Endodermal cell (in vitro differentiated cells): ENCODE measurements around the gene RPIA. TPM values are rescaled to one million over a fixed set of nuclear protein-coding genes. Genes with fewer than 3 reads are reported as not detected.

Source experiments
- DNase-seq: peaks from one replicate; pipeline ENCODE4 v3.0.0-alpha.2; 2017
- H3K27ac ChIP-seq: 2 replicates; pipeline ENCODE4 v1.5.1; 2013; ENCODE audit warnings: mild to moderate bottlenecking, low read depth, low read length, moderate library complexity
- H3K27me3 ChIP-seq: 2 replicates; pipeline ENCODE4 v1.6.1; 2013; ENCODE audit warnings: mild to moderate bottlenecking, low read length, moderate library complexity; ENCODE audit not compliant: insufficient read depth, control insufficient read depth, poor library complexity, severe bottlenecking
- H3K36me3 ChIP-seq: 2 replicates; pipeline ENCODE4 v1.7.0; 2013; ENCODE audit warnings: mild to moderate bottlenecking, low read length, moderate library complexity; ENCODE audit not compliant: control insufficient read depth, insufficient read depth
- H3K4me1 ChIP-seq: one replicate; pipeline ENCODE4 v1.7.0; 2013; ENCODE audit warnings: low read length; ENCODE audit not compliant: control insufficient read depth, insufficient read depth
- H3K4me3 ChIP-seq: 2 replicates; pipeline ENCODE4 v1.5.1; 2013; ENCODE audit warnings: mild to moderate bottlenecking, low read length, moderate library complexity
- H3K9ac ChIP-seq: 2 replicates; pipeline ENCODE4 v1.6.1; 2013; ENCODE audit warnings: mild to moderate bottlenecking, low read length, moderate library complexity; ENCODE audit not compliant: poor library complexity, severe bottlenecking; ENCODE audit errors: extremely low read depth
- H3K9me3 ChIP-seq: 2 replicates; pipeline ENCODE4 v1.6.1; 2013; ENCODE audit warnings: mild to moderate bottlenecking, low read length, moderate library complexity; ENCODE audit not compliant: control insufficient read depth
- H3K27ac Mint-ChIP-seq: 2 replicates; pipeline ENCODE4 v1.8.0; 2020; ENCODE audit warnings: mixed read lengths
- H3K27me3 Mint-ChIP-seq: 2 replicates; pipeline ENCODE4 v1.8.0; 2021; ENCODE audit warnings: mild to moderate bottlenecking, mixed read lengths; ENCODE audit not compliant: insufficient read depth
- H3K36me3 Mint-ChIP-seq: 2 replicates; pipeline ENCODE4 v1.8.0; 2020; ENCODE audit warnings: low read depth, mixed read lengths
- H3K4me1 Mint-ChIP-seq: 2 replicates; pipeline ENCODE4 v1.8.0; 2020; ENCODE audit warnings: mixed read lengths
- H3K4me3 Mint-ChIP-seq: 2 replicates; pipeline ENCODE4 v1.8.0; 2020; ENCODE audit warnings: mild to moderate bottlenecking, moderate library complexity, mixed read lengths
- H3K9me3 Mint-ChIP-seq: 2 replicates; pipeline ENCODE4 v1.8.0; 2020; ENCODE audit warnings: mild to moderate bottlenecking, mixed read lengths
- WGBS, 2 experiments: methylation state at CpG; one replicate each; pipeline versions ENCODE4 v1.1.5 to v1.1.7; 2013; ENCODE audit warnings: missing lambda C conversion rate in 2 of 2, mixed read lengths in 1 of 2; ENCODE audit not compliant: insufficient coverage in 1 of 2, insufficient read length in 1 of 2; 5-methylcytosine and 5-hydroxymethylcytosine counted together
- total RNA-seq, 2 donors: library from RNA; stranded (reverse); fragmentation: NEBNext Ultra II Directional in 1 of 2; extraction: Animal tissue kit (Norgen Biotek cat#: 25700) in 1 of 2; gene quantifications; 2 replicates in 1 of 2; 3 replicates in 1 of 2; pipeline ENCODE4 v1.2.1, GENCODE V29; 2021
- TF ChIP-seq, protein P1 (sequence below): fragments of 200-600 bp; sonication (generic); conservative IDR thresholded peaks from 2 replicates; pipeline ENCODE4 v1.5.0; 2021; ENCODE audit warnings: antibody characterized with exemption, mild to moderate bottlenecking

RPIA gene
- total RNA-seq, 2 donors from 2014 or later, result 16.2 to 26.0 TPM

DNA sequence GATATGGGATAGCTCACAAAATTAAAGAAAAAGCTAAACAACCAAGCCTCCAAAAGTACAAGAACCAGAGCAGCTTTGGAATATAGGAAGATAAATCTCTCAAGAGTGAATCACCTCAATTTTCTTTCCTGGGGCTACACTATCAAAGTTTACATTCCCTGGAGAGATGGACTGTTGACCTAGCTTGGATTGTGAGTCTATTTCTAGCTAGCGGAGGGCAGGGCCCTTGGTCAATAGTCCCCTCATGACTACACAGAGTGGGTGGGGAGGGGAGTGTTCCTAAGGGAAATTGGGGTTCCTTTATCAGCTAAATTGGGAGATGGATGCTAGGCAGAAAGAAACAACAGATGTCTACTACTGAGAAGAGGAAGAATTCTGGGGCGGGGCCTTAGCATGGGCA is 34.3 kb upstream of the RPIA start:
- H3K4me3 Mint-ChIP-seq, result no peak overlapping the region
- peaks cover 3% of the 10 kb centered on the region for H3K9me3 Mint-ChIP-seq
- H3K9ac ChIP-seq, result no peak overlapping the region
- H3K27ac Mint-ChIP-seq, result no peak overlapping the region
- DNase-seq, result no peak
- no peaks in the 10 kb centered on the region for H3K9me3 ChIP-seq
- H3K27me3 ChIP-seq, result no peaks in the 10 kb centered on the region
- WGBS, 2 experiments, result 95 to 100% methylated on average over 1 to 2 of the region's 2 CpGs
- no peak overlapping the region for H3K27ac ChIP-seq
- no peaks in the 10 kb centered on the region for H3K4me1 Mint-ChIP-seq
- no peak overlapping the region for H3K4me3 ChIP-seq
- no peaks in the 10 kb centered on the region for H3K36me3 Mint-ChIP-seq
- H3K27me3 Mint-ChIP-seq, result no peaks in the 10 kb centered on the region
- TF ChIP-seq, protein P1, sequence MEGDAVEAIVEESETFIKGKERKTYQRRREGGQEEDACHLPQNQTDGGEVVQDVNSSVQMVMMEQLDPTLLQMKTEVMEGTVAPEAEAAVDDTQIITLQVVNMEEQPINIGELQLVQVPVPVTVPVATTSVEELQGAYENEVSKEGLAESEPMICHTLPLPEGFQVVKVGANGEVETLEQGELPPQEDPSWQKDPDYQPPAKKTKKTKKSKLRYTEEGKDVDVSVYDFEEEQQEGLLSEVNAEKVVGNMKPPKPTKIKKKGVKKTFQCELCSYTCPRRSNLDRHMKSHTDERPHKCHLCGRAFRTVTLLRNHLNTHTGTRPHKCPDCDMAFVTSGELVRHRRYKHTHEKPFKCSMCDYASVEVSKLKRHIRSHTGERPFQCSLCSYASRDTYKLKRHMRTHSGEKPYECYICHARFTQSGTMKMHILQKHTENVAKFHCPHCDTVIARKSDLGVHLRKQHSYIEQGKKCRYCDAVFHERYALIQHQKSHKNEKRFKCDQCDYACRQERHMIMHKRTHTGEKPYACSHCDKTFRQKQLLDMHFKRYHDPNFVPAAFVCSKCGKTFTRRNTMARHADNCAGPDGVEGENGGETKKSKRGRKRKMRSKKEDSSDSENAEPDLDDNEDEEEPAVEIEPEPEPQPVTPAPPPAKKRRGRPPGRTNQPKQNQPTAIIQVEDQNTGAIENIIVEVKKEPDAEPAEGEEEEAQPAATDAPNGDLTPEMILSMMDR, result no peak
- peaks cover 3% of the 10 kb centered on the region for H3K4me1 ChIP-seq
- no peaks in the 10 kb centered on the region for H3K36me3 ChIP-seq

DNA sequence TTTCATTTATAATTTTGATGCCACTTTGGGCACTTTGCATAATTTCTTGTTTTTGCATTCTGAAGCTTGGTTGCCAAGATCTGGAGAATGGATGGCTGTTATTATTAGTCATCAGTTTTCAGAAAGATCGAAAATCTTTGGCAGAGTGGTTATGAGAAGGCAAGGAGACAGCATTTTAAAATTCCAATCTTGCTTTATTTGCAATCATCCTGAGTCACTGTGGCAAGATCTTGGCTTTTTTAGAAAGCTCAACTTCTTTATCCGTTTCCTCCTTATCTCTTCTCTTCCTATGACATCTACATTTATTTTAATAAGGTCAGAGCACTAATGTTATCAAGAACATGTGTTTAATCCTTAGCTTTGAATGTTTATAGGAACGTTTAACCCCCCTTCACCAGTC is 33.1 kb upstream of the RPIA start:
- no peak for DNase-seq
- H3K9me3 Mint-ChIP-seq, result peaks cover 3% of the 10 kb centered on the region
- 92 to 100% methylated on average over 1 to 2 of the region's 3 CpGs for WGBS, 2 experiments
- Histone ChIP-seq H3K9ac (no peak overlapping the region), H3K27ac (no peak overlapping the region), H3K9me3 (no peaks in the 10 kb centered on the region), H3K4me1 (peaks cover 3% of the 10 kb centered on the region), H3K36me3 (no peaks in the 10 kb centered on the region), H3K4me3 (no peak overlapping the region), H3K27me3 (no peaks in the 10 kb centered on the region)
- H3K4me1 Mint-ChIP-seq, result no peaks in the 10 kb centered on the region
- no peak overlapping the region for H3K4me3 Mint-ChIP-seq
- TF ChIP-seq, protein P1, result no peak
- H3K27me3 Mint-ChIP-seq, result no peaks in the 10 kb centered on the region
- no peak overlapping the region for H3K27ac Mint-ChIP-seq
- H3K36me3 Mint-ChIP-seq, result no peaks in the 10 kb centered on the region

DNA sequence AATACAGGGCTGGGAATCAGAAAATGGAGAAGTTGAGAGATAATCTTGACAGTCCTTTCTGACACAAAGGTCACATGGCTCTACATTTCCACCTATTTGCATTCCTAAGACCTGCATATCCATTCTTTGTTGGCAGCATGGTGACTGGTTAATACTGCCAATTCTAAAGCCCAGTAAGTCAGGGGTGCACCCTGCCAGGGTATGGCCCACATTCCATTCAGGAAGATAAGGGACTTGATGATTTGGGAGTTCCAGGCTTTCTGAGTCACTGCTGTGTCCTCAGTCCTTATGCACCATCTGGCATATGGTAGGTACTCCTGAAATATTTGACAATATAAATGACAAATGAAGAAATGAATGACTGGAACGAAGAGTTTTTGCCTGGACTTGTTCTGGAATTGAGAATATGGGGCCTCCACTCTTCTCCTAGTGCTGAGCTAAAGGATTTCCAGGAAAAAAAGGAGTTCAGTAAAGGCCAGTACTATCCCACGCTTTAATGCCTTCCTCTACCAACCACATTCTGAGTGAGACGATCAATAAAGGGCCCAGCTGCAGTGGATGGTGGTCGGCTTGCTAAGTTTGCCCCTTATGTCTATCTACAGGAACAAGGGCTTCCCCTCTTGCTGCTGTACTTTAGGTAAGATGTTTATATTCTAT is 32.5 kb upstream of the RPIA start:
- no peak overlapping the region for H3K4me3 Mint-ChIP-seq
- H3K36me3 Mint-ChIP-seq, result no peaks in the 10 kb centered on the region
- H3K9me3 Mint-ChIP-seq, result peaks cover 3% of the 10 kb centered on the region
- Histone ChIP-seq H3K4me3 (no peak overlapping the region), H3K27ac (peak overlapping the region; percentile 16), H3K9ac (no peak overlapping the region), H3K9me3 (no peaks in the 10 kb centered on the region), H3K4me1 (peaks cover 3% of the 10 kb centered on the region), H3K36me3 (no peaks in the 10 kb centered on the region), H3K27me3 (no peaks in the 10 kb centered on the region)
- WGBS, 2 experiments, result 73 to 79% methylated on average over 4 of the region's 4 CpGs
- TF ChIP-seq, protein P1, result no peak
- no peaks in the 10 kb centered on the region for H3K4me1 Mint-ChIP-seq
- H3K27me3 Mint-ChIP-seq, result no peaks in the 10 kb centered on the region
- peak; percentile 48 for DNase-seq
- H3K27ac Mint-ChIP-seq, result no peak overlapping the region
